Peyer's patch (tissue), 4 donors: ENCODE measurements around the gene OSBPL5. TPM values are rescaled to one million over a fixed set of nuclear protein-coding genes. Genes with fewer than 3 reads are reported as not detected.
A peak's percentile ranks its signal among the peaks of the same experiment; 100 is the strongest.

Source experiments
- DNase-seq, 3 donors: peaks; one replicate each; pipeline ENCODE4 v3.0.0-alpha.2; 2017 to 2019
- H3K27ac ChIP-seq, 4 donors: fragments of 200-600 bp; sonication (generic); one replicate each; pipeline ENCODE4 v1.5.1; 2016 to 2019
- H3K27me3 ChIP-seq, 2 donors: fragments of 200-600 bp; sonication (generic); one replicate each; pipeline ENCODE4 v1.5.1; 2019
- H3K36me3 ChIP-seq, 3 donors: fragments of 200-600 bp; sonication (generic); one replicate each; pipeline ENCODE4 v1.5.1; 2016 to 2019
- H3K4me1 ChIP-seq, 4 donors: fragments of 200-600 bp; sonication (generic); one replicate each; pipeline ENCODE4 v1.5.1; 2016 to 2019
- H3K4me3 ChIP-seq, 4 donors: fragments of 200-600 bp; sonication (generic); 1 replicate in 3 of 4; 2 replicates in 1 of 4; pipeline ENCODE4 v1.5.1; 2016 to 2019; ENCODE audit warnings: mild to moderate bottlenecking in 1 of 4
- H3K9me3 ChIP-seq, 4 donors: fragments of 200-600 bp; sonication (generic); one replicate each; pipeline ENCODE4 v1.5.1; 2016 to 2019; ENCODE audit warnings: mild to moderate bottlenecking in 1 of 4
- POLR2A ChIP-seq, 2 donors: fragments of 450-650 bp; IDR thresholded peaks; one replicate each; pipeline ENCODE4 v1.5.1; 2017; ENCODE audit warnings: antibody characterized with exemption in 2 of 2, mild to moderate bottlenecking in 2 of 2, moderate library complexity in 2 of 2
- total RNA-seq, 4 donors: library from RNA; depleted of rRNA; stranded (reverse); fragments of >200 nt; gene quantifications; one replicate each; pipeline ENCODE4 v1.1.0, GENCODE V29; 2016
- TF ChIP-seq, protein P1 (sequence below), 6 experiments: fragments of 450-650 bp in 4 of 6; fragments of 200-600 bp in 2 of 6; sonication (generic) in 1 of 6; IDR thresholded peaks; one replicate each; pipeline ENCODE4 v1.5.1; 2017 to 2019; ENCODE audit warnings: antibody characterized with exemption in 6 of 6, mild to moderate bottlenecking in 3 of 6, moderate library complexity in 1 of 6

Gene OSBPL5
- total RNA-seq, 4 donors from 2014 or later: 39.8 to 110 (median 73.2) TPM

DNA sequence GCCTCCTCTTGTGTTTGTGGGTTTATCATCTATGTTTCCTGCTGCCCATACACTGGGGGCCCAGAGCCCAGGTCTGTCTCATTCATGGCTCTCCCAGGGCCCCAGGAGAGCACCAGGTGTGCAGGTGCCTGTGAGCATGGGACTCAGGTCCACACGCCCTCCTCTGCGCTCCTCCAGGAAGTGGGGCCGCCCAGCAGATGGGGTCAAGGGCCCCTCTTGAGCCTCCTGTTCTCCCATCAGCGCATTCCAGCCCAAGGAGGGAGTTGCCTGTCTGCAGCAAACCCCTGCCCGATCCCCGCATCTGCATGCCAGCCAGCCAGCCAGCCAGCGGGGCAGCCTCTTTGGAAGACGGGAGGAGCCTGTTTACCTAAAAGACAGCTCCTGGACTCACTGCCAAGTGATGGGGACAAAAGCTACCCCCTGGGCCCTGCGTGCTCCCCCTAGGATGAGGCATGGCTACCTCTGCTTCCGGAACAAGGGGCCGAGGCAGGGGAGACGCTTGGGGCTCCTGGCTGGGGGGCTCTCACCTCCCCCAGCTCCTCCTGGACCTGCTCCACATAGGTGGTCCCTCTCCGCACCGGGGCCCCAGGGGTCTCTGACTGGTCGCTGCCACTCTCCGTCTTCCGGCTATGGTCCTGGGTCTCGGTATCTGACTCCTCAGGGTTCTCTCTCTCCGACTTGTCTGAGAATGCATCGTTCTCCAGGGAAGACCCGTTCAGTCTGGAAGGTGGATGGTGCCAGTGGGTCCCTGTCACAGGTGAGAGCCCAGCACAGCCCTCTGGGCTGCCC is 58.2 kb downstream of the OSBPL5 start:
- H3K27ac ChIP-seq: no peak overlapping the region
- no peaks in the 10 kb centered on the region for H3K4me1 ChIP-seq
- H3K36me3 ChIP-seq: peaks cover 0 to 34% (median 0%) of the 10 kb centered on the region in 3 donors
- no peaks in the 10 kb centered on the region for H3K27me3 ChIP-seq
- no peak overlapping the region for H3K4me3 ChIP-seq
- H3K9me3 ChIP-seq: no peaks in the 10 kb centered on the region
- DNase-seq: peak in 2 of 3 donors; percentile 29 to 43
- TF ChIP-seq POLR2A (IDR thresholded peaks at IDR 0.05): no peak
- TF ChIP-seq, protein P1, sequence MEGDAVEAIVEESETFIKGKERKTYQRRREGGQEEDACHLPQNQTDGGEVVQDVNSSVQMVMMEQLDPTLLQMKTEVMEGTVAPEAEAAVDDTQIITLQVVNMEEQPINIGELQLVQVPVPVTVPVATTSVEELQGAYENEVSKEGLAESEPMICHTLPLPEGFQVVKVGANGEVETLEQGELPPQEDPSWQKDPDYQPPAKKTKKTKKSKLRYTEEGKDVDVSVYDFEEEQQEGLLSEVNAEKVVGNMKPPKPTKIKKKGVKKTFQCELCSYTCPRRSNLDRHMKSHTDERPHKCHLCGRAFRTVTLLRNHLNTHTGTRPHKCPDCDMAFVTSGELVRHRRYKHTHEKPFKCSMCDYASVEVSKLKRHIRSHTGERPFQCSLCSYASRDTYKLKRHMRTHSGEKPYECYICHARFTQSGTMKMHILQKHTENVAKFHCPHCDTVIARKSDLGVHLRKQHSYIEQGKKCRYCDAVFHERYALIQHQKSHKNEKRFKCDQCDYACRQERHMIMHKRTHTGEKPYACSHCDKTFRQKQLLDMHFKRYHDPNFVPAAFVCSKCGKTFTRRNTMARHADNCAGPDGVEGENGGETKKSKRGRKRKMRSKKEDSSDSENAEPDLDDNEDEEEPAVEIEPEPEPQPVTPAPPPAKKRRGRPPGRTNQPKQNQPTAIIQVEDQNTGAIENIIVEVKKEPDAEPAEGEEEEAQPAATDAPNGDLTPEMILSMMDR (IDR thresholded peaks at IDR 0.05): no peak

DNA sequence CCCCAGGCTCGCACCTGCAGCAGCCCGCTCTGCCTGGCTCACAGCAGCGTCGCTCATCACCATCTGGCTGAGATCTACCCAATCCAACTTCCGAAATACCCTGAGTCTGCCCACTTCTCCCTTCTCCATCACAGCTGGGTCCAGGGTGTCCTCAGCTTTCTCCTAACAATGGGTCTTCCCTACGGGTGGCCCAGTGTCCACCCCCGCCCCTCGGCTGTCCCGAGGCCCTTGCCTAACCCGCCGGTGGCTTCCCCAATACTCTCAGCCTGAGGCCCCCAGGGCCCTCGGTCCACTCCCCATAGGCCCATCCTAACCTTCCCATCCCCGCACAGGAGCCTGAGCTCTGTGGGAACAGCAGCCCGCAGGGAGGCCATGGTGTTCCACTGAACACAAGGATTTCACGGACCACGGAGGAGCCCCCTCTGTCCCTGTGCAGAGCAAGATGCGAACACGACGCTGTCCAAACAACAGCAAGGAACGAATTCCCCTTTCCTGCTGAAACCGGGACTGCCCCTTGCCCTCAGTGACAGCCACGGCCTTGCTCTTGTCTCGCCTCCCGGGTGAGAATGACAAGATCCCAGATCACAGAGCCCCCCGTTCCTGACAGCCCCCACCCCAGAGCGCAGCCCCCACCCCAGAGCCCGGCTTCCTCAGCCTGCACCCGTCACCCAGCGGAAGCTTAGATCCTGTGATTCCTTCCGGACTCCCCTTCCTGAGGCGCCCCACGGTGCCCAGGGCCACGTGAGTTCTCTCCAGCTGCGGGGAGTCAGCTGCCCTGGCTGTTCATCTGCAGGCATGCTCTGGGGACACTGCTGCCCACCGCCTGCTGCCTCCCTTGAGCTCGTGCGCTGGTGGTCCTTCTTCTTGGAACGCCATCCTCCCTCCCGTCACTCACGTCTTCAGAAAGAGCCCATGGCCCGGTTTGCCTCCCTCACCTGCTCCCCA is 59.0 kb downstream of the OSBPL5 start:
- Histone ChIP-seq H3K27ac (no peak overlapping the region), H3K4me3 (no peak overlapping the region), H3K36me3 (peaks cover 0 to 34% (median 0%) of the 10 kb centered on the region in 3 donors), H3K9me3 (no peaks in the 10 kb centered on the region), H3K27me3 (no peaks in the 10 kb centered on the region), H3K4me1 (no peaks in the 10 kb centered on the region)
- TF ChIP-seq, protein P1 (IDR thresholded peaks at IDR 0.05): no peak
- TF ChIP-seq POLR2A (IDR thresholded peaks at IDR 0.05): no peak
- DNase-seq: peak in 2 of 3 donors; percentile 34 to 42

DNA sequence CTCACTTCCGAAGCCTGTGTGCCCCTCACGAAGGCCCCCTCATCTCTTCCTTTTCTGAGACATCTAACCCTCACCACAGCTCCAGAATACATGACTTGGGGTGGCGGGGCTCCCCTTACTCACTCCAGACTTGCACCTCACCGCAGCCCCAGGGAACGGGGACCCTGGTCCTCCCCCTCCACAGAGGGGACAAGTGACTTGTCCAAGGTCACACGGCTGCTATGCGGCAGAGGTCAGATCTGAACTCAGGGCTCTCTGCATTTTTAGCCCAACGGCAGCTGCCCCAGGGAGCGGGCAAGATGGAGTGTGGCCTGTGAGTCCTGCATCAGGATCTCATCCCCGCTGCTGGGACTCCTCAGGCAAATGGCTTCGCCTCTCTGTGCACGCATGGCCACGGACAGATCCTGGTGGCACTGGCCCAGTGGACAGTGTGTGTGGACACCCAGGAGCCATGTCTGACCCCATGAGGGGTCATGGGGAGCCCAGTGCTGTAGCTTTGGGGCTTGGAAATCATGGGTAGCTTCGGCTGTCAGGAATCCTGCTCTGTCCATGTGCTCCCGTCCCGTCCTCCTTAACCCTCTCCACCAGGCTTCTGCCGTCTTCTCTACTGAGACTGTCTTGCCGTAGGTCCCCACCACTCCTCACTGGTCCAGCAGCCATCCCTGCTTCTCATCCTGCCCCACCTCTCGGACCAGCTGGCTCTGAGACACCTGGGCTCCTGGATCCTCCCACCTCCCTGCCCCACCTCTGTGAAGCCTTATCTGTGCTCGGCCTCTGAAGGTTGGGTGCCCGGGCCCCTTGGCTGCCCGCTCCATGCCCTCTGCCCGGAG is 59.9 kb downstream of the OSBPL5 start:
- H3K4me1 ChIP-seq: no peaks in the 10 kb centered on the region
- H3K9me3 ChIP-seq: no peaks in the 10 kb centered on the region
- H3K4me3 ChIP-seq: no peak overlapping the region
- TF ChIP-seq POLR2A (IDR thresholded peaks at IDR 0.05): no peak
- TF ChIP-seq, protein P1 (IDR thresholded peaks at IDR 0.05): no peak
- H3K27ac ChIP-seq: no peak overlapping the region
- no peaks in the 10 kb centered on the region for H3K27me3 ChIP-seq
- peak in 2 of 3 donors; percentile 33 to 42 for DNase-seq
- H3K36me3 ChIP-seq: peaks cover 0 to 34% (median 0%) of the 10 kb centered on the region in 3 donors

DNA sequence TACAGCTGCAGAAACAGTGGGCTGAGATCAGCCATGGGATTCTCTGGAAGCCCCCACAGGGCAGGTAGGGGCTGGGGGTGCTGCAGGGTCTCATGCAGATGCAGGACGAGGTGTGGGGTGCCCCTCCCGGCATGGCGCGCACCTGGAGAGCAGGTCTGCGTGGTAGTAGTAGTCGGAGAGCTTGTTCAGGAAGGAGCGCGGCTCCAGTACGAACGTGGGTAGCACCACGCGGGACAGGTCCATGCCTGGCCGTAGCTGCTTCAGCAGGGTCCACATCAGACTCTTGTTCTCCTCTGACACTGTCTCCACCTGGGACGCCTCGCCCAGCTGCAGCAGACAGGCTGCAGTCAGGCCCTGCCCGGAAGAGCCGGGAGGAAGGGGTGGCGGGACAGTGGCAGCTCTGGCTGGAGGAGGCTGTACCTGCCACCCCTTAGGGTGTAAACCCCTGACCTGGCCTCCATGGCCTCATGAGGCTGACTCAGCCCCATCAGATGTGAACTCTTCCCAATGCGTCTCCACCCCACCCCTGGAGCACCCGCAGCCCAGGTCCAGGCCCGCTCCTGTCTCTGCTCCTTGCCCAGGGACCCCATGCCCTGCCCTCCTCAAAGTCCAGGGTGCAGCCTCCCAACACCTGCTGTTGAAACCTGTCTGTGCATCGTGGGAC is 60.9 kb downstream of the OSBPL5 start:
- H3K27me3 ChIP-seq: no peaks in the 10 kb centered on the region
- H3K36me3 ChIP-seq: peaks cover 0 to 31% (median 0%) of the 10 kb centered on the region in 3 donors
- H3K4me1 ChIP-seq: no peaks in the 10 kb centered on the region
- peak in 2 of 3 donors; percentile 37 to 40 for DNase-seq
- H3K27ac ChIP-seq: no peak overlapping the region
- H3K4me3 ChIP-seq: no peak overlapping the region
- no peaks in the 10 kb centered on the region for H3K9me3 ChIP-seq
- TF ChIP-seq, protein P1 (IDR thresholded peaks at IDR 0.05): no peak
- TF ChIP-seq POLR2A (IDR thresholded peaks at IDR 0.05): no peak
